Measurements from ENCODE around the gene FAM3C. TPM values are rescaled to one million over a fixed set of nuclear protein-coding genes. Genes with fewer than 3 reads are reported as not detected.

The FAM3C gene
- total RNA-seq, 1 experiment from 2014 or later, result 37.9 TPM

DNA sequence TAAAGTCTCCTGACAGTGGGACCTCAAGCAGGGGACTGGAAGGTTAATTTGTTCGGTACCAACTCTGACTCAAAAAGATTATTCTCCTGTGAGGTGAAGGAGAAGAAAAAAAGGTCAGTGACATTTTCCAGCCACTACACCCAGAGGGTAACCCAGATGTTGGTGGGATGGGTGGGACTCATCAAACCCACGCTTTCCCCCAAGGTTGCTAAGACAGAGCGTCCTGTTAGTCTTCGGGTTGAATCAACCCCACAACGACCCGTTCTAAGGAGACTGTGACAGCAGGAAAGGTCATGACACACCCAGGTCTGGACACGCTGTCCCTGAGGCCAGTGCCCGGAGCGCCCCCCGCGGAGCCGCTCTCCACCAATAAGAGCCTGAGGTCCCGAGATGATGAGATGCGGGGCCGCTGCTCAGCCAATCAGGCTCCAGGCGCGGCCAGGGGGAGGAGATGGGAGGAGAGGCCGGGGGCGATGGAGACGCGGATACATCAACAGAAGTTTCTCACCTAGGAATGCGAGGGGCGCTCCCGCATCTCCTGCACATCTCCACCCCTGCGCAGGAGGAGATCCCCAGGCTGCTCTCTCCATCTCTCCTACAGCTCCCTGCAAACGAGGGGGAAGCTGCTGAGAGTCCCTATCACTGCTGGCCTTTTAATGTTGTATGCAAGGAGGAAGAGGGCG lies 67.5 kb downstream of the FAM3C start, which contains the start of gene WNT16:
TSS of gene WNT16 (plus strand) at position 493 of the 683 bp plus-strand sequence. CDS start 293 bp downstream, outside the sequence.
- no peaks in the 10 kb centered on the region for H3K79me2 ChIP-seq (ENCODE audit: low read length)
- no peaks in the 10 kb centered on the region for H3K9me3 ChIP-seq (ENCODE audit: low read length)
- intact Hi-C loops (cut with micrococcal nuclease), result no loop called here
- no peak within 1 kb of the TSS for H3K4me3 ChIP-seq (ENCODE audit: low read length)
- no peaks in the 10 kb centered on the region for H3K9me2 ChIP-seq (replicated peaks; ENCODE audit: low read length)
- no TSS peak for BruUV-seq (replicated peaks)
- DNase-seq (no peak), ATAC-seq (no peak)
- CTCF ChIA-PET, result no interaction called here
- H3K27ac ChIP-seq (ENCODE audit: low read length), result no peak within 1 kb of the TSS
- no peak within 1 kb of the TSS for H2AFZ ChIP-seq (ENCODE audit: low read length)
- TF ChIP-seq EZH2phosphoT487 (IDR thresholded peaks at IDR 0.05; ENCODE audit: borderline replicate concordance, low read length) (no peak), EZH2 (IDR thresholded peaks at IDR 0.05; ENCODE audit: low read length, unreplicated experiment) (no peak)
- TF ChIP-seq, protein P1, sequence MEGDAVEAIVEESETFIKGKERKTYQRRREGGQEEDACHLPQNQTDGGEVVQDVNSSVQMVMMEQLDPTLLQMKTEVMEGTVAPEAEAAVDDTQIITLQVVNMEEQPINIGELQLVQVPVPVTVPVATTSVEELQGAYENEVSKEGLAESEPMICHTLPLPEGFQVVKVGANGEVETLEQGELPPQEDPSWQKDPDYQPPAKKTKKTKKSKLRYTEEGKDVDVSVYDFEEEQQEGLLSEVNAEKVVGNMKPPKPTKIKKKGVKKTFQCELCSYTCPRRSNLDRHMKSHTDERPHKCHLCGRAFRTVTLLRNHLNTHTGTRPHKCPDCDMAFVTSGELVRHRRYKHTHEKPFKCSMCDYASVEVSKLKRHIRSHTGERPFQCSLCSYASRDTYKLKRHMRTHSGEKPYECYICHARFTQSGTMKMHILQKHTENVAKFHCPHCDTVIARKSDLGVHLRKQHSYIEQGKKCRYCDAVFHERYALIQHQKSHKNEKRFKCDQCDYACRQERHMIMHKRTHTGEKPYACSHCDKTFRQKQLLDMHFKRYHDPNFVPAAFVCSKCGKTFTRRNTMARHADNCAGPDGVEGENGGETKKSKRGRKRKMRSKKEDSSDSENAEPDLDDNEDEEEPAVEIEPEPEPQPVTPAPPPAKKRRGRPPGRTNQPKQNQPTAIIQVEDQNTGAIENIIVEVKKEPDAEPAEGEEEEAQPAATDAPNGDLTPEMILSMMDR (conservative IDR thresholded peaks at IDR 0.05; ENCODE audit: low read depth, low read length), result no peak
- peaks cover 42% of the 10 kb centered on the region for H3K27me3 ChIP-seq (ENCODE audit: low read length)
- no peak within 1 kb of the TSS for H3K4me2 ChIP-seq (ENCODE audit: low read length)
- no peaks in the 10 kb centered on the region for H4K20me1 ChIP-seq (ENCODE audit: low read length)
- POLR2A ChIA-PET (ENCODE audit: unreplicated experiment), result no interaction called here
- H3K9ac ChIP-seq (ENCODE audit: low read length), result no peak within 1 kb of the TSS
- no peaks in the 10 kb centered on the region for H3K36me3 ChIP-seq (ENCODE audit: low read depth, low read length)
- no peaks in the 10 kb centered on the region for H3F3A ChIP-seq (ENCODE audit: low read length, unreplicated experiment)
- H3K4me1 ChIP-seq (ENCODE audit: insufficient read depth, low read length), result no peaks in the 10 kb centered on the region

DNA sequence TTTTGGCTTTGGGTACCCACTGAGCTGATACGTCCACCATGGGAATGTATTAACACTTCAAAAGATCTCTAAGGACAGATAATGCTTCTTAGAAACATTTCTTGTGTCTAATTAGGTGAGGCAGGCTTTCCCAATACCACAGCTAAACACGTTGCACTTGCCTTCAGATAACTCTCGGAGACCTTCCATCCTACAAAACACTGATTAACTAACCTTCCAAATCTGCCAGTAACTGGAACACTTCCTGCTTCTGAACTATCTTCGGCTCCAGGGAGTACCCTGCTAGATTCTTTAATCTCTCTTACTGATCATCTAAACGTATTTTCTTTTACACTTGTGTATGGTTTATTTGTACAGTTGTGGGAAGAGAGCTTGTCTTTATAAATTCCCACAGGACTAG lies 68.4 kb downstream of the FAM3C start:
- Histone ChIP-seq H3K27me3 (ENCODE audit: low read length) (peaks cover 38% of the 10 kb centered on the region), H3K4me3 (ENCODE audit: low read length) (no peak overlapping the region), H3K4me1 (ENCODE audit: insufficient read depth, low read length) (no peaks in the 10 kb centered on the region), H3K4me2 (ENCODE audit: low read length) (no peak overlapping the region), H4K20me1 (ENCODE audit: low read length) (no peaks in the 10 kb centered on the region), H2AFZ (ENCODE audit: low read length) (no peak overlapping the region), H3K27ac (ENCODE audit: low read length) (no peak overlapping the region), H3F3A (ENCODE audit: low read length, unreplicated experiment) (no peaks in the 10 kb centered on the region), H3K9me3 (ENCODE audit: low read length) (no peaks in the 10 kb centered on the region), H3K36me3 (ENCODE audit: low read depth, low read length) (no peaks in the 10 kb centered on the region), H3K9ac (ENCODE audit: low read length) (no peak overlapping the region), H3K79me2 (ENCODE audit: low read length) (no peaks in the 10 kb centered on the region), H3K9me2 (replicated peaks; ENCODE audit: low read length) (no peaks in the 10 kb centered on the region)
- intact Hi-C loops (cut with micrococcal nuclease), result no loop called here
- ATAC-seq (no peak), DNase-seq (no peak)
- ChIA-PET CTCF (no interaction called here), POLR2A (ENCODE audit: unreplicated experiment) (no interaction called here)
- BruUV-seq (replicated peaks), result no TSS peak
- TF ChIP-seq EZH2phosphoT487 (IDR thresholded peaks at IDR 0.05; ENCODE audit: borderline replicate concordance, low read length) (no peak), EZH2 (IDR thresholded peaks at IDR 0.05; ENCODE audit: low read length, unreplicated experiment) (no peak)
- TF ChIP-seq, protein P1 (conservative IDR thresholded peaks at IDR 0.05; ENCODE audit: low read depth, low read length), result no peak
